Muscle of arm (tissue), 12 donors: ENCODE results near the gene DROSHA. TPM values are rescaled to one million over a fixed set of nuclear protein-coding genes. Genes with fewer than 3 reads are reported as not detected.

Experiments used
- DNase-seq: peaks from one replicate; pipeline ENCODE4 v3.0.0-alpha.2; 2013
- polyA plus RNA-seq, 12 donors: library from polyadenylated mRNA; unstranded; fragments of 120-200 nt; gene quantifications; one replicate each; pipeline ENCODE4 v1.2.1, GENCODE V29; 2013; ENCODE audit not compliant: insufficient read length in 12 of 12

Gene DROSHA
- polyA plus RNA-seq, 12 donors, result 33.4 to 88.7 (median 55.0) TPM; not detected in 1

DNA sequence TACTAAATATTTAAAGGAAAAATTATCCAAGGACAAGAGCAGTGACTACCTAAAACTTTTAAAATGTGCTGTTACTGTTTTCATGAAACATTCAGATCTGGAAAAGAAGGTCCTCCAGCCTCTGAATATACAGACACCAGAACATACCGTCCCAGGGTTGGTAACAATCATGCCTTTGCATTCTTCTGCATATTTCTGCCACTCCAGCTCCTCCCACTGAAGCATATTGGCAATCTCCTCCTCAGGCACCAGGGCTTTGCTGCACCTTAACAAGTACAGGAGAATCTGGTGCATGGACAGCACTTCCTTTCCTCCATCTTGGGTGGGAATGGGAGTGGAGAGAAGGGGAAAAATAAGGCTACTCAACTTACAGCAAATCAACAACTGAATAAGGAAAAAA, 60.0 kb downstream of the DROSHA start:
- no peak for DNase-seq

DNA sequence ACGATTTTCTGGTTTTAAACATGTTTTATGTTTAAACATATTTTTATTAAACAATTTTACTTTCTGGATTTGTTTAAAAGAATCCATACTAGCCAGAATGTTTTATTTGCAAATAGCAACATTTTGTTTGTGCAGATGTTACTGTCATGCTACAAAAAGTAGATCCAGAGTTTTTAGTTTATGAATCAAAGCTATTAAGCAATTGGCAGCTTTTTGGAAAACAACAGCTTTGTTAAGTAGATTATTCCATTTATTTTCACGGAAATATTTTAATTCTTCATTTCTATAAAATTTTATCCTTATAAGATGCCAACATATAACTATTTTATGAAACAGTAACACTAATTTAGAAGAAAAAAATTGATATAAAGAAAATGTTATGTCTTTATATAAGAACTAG, 60.9 kb downstream of the DROSHA start:
- no peak for DNase-seq

DNA sequence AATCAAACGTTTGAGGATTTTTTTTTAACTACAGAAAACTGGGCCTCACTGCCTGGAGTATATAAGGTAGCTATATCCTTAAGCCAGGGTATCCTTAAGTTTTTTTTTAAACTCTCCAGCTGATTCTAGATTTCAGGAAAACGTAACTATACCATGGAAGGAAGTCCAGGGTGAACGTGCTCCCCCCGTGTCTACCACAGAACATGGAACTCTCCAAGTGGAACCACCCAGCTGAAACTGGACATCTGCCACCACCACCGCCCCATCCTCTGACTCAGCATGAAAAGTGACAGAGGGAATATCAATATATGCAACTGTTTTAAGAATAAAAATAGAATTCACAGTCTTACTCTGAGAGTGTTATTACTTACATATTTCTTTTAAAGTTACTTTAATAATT, 61.3 kb downstream of the DROSHA start:
- DNase-seq, result peak; percentile 19

DNA sequence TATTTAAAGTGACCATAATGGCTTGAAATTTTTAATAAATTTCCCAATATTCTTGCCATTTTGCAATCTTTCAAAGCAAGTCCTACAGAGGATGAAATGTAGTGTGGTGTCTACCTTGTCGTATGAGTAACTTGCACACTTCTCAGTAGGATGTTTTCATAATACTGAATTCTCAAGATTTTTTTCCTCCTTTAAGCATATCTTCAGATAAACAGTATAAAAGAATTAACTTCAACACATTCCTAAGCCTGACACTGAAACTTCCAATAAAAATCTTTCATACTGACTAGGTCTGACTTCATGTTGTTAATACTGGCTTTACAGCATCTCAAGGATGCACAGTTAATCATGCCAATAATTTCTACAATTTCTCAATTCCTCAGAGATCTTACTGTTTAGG, 62.0 kb downstream of the DROSHA start:
- DNase-seq, result no peak

DNA sequence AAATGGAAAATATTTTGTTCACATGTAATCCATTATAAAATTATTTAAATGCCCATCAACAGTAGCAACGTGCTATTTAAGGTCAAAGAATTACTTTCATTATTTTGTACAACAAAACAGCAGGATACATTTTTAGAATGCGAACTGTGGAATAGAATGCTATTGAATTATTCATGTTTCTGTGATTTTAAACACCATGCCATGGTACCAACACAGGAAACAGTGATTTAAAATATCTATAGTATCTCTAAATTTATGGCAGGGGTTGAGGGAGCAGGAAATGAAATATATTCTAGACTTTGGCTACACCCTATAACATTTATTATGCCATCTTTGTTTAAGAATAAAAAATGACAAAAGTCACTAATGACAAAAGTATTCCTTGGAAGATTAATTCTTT, 62.4 kb downstream of the DROSHA start:
- no peak for DNase-seq

DNA sequence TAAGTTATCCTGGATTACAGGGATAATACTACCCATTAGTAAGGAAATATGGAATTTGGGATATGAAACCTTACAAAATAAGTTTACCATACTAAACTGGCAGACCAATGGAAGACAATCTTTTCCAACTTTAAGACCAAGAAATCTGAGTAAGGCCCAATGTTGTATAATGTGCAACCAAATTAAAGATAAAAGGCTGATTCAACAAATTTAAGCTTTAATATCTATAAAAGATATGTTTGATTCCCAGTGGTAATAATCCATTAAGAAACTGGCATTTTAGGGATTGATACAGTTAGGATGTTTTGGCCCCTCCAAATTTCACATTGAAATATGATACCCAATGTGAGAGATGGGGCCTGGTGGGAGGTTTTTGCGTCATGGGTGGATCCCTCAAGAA, 66.6 kb downstream of the DROSHA start:
- DNase-seq, result no peak

DNA sequence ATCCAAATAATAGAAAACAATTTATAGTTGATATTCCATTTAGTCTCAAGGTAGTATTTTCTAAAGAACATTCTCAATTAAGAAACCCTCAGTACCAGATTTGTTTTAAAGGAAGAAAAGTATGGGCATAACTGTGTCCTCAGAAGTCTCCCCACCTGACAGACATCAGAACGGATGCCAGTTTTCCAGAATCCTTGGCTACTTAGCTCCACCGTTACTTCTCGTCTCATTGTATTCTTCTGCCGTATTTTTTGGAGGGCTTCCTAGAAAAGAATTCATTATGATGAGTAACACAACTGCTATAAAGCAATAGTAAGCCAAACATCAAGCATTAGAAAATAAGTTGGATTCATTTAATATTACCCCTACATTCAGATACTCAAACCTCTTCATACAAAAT, 67.8 kb downstream of the DROSHA start:
- DNase-seq, result peak; percentile 5

DNA sequence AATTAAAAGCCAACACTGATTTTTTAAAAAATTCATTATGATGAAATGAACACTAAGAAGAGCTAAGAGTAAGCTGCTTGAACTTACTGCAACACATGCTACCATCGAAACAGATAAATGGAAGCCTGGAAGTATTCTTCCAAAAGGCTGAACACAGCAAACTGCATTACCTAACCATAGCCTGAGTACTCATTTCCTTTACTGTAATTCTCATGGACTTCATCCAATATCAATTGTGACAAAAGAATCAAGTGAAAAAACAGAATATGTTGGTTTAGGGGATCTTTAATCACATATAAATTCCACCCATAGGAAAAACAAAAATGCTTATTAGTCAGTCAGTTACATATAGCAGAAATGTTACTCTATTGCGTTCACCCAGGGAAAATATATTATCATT, 68.5 kb downstream of the DROSHA start:
- no peak for DNase-seq

DNA sequence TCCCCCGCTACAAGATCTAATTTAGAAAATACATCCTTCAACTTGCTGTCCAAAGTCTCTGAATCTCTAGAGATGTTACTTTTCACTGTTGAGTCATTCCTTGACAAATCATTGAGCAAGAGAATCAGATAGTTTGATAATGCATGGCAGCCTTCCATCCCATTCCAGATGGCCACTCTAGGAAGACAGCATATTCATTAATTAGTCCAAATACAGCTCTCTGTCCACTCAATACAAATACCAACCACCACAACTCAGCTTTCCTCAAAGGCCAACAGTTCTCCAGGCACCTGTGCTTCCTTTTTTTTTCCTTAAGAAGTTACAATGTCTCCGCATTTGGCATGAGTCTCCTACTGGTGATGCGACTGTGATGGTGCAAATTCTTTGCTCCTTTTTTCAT, 72.3 kb downstream of the DROSHA start:
- DNase-seq, result no peak

DNA sequence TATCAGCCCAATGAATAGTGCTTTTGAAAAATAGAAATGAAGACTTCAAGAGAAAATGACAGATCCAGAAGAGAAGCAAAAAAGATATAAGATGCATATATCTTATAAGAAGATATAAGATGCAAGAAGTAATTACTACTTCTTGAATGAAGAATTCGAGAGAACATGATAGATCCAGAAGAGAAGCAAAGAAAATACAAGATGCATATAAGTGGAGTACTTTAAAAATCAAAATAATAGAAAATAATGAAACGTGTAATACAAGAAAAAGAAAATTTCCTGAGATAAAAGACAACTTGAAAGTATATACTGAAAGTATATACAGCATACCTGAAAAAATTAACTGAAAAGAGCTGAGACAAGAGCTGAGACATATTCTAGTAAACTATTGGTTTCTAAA, 76.7 kb downstream of the DROSHA start:
- DNase-seq, result no peak

DNA sequence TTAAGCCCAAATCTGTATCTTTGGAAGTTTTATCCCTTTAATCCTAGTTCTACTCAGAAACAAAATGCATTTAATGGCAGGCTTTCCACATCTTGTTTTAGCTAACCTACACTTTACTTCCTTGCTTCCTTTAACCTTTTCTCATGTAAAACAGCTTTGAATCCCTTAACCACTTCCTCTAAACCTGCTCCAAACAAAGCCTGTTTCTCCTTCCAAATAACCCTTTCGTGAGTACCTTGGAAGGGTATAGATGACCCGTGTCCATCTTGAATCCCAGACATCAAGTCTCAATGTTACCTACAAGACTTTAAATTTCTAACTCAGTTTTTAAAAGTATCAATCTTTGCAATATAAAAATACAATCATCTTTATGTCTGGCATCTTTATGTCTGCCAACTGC, 78.4 kb downstream of the DROSHA start:
- no peak for DNase-seq

DNA sequence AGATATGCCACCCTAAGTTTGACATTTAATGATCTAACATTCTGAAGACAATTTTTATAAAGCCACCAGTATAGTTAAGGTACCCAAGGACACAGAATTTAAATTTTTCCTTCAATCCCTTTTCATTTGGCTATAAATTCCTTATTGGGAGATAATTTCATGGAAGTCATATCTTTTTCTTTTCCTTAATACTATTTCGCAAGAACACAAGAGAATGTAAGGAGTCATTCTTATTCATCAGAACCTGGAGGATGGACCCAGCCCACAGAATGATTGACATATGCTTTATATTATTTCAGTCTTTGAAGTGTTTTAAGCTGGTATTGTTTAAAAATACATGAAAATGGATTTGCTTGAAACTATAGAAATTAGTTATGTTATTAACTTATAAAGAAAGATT, 79.6 kb downstream of the DROSHA start:
- no peak for DNase-seq

DNA sequence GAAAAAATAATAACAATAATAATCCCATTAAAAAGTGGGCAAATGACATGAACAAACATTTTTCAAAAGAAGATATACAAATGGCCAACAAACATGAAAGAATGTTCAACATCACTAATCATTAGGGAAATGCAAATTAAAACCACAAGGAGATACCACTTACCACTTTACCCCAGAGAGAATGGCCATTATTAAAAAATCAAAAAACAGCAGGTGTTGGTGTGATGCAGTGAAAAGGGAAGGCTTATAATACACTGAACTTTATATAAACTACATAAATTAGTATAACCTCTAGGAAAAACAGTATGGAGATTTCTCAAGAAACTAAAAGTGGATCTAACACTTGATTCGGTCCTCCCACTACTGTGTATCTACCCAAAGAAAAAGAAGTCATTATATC, 81.9 kb downstream of the DROSHA start:
- DNase-seq, result no peak

DNA sequence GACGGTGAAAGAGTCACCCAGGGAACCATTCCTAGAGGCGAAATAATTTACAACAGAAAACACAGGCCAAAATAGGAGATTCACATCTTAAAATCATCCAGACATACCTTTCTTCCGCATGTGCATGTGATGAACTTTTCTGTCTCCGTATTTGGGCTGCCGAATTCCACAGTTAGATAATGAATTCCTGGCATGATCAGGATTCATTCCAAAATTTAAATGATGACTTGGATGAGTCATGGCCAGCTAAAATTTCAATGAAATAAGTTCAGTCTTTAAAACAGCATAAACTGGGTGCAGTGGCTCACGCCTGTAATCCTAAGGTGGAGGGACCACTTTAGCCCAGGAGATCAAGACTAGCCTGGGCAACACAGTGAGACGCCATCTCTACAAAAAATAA, 82.7 kb downstream of the DROSHA start:
- no peak for DNase-seq

DNA sequence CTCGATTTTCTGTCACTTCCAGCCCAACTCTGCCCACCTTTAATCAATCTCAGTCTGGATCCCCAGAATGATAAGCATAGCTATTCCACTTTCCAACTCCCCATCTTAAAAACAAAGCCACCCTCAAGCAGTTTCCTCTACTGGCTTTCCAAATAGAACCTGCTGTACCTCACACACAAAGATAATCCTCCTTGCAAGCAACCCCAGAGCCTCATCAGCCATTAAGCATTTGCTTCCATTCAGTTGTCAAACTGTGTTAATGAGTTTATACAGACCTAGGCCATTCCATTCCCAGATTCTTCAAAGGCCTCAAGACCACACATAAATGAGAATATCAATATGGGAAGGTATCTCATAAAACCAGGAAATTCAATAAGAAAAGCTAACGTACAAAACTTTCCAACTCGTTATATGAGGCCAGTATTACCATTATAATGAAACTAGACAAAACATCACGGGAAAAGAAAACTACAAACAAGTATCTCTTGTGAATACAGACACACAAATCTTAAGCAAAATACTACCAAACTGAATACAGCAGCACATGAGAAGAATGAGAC, 86.8 kb downstream of the DROSHA start:
- DNase-seq, result no peak

DNA sequence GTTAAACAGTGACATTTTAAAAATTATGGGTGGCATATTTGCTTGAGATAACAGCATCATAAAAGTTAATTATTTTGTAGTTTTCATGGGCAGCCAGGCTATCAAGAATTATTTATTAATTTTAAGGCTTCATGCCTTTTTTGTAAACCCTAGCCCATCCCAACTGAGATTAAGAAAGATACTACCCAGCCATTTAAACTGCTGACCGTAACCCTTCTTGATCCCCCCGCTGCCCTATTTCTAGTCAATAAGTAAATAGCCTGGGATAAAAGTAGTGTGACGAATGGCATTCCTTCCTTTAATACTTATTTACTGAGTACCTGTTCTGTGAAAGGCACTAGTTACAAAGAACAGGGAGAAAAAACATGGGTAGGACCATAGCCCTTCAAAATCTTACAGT, 88.3 kb downstream of the DROSHA start:
- no peak for DNase-seq

DNA sequence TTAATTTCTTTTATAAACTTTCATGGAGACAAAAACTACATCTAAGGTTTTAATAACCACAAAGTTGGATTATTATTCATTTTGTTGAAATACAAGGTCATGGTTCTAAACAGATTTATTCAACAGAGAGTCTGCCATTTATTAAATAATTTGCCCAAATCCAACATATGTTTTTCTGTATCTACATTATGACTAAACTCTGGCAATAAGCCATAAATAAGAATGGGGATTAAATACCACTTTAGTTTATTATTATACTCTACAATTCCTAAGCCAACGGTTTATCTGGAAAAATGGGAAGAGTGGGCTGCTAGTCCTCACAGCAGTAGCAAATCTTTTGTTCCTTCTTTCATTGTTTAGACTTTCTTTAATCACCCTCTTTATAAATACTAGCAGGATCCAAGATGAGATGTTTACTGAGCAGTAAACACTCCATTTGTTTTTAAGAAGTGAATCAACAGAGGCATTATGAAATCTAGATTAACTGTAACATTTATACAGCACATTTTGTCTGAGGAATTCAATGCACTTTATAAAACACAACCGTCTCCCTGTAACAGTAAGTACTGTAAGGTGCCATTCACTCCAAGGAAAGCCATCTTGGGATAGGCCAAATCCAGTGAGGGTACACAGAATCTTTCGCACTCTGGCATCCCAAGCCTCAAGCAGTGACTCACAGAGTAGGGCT, 89.7 kb downstream of the DROSHA start:
- DNase-seq, result no peak

DNA sequence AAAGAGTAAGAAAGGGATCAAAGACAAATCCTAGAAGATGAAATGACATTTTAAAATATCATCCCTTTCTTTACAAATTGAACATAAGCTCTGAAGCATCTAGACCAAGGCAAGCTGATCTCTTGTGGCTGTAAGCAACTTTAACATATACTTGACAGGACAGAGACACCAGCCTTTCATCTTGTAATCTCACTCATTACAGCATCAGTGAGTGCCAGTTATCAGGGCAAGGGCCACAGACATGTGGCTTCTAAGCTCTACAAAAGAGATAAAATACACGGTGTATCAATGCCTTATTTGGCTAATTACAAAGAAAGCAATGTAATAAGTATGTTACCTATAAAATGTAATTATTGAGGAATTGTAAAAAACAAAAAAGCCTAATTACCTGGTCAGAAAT, 95.0 kb downstream of the DROSHA start:
- no peak for DNase-seq

DNA sequence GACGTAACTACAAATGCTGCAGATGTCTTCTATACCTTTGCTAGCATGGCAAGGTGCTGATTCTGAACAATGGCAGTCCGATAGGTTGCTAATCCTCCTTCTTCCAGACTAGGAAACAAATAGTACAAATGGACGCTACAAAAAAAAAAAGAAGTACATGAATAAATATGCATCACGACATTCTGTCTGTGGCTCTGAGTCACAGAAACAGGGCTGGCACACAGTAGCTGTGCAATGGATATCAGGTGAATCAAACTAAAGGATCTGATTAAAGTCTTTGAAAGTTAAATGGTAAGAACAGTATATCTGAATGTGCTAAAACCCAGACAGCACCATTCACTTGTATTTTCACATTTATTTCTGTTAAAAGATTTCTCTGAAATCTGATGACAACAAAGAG, 96.2 kb downstream of the DROSHA start:
- DNase-seq, result no peak

DNA sequence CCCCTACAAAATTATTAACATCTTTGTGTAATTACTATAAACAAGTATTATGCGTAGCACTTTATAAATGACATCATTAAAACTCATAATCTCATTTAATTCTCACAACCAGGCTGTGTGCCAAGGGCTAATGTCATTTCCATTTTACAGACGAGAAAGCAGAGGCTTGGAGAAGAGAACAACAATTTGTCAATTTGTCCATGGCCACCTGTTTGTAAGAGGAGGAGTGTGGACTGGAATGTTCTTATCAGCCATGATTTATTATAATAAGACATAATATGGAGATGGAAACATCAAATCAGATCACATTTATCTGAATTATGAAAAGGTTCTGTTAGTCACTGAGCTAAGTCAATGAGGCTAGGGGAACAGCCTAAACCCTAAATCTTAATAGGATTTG, 97.0 kb downstream of the DROSHA start:
- DNase-seq, result no peak

DNA sequence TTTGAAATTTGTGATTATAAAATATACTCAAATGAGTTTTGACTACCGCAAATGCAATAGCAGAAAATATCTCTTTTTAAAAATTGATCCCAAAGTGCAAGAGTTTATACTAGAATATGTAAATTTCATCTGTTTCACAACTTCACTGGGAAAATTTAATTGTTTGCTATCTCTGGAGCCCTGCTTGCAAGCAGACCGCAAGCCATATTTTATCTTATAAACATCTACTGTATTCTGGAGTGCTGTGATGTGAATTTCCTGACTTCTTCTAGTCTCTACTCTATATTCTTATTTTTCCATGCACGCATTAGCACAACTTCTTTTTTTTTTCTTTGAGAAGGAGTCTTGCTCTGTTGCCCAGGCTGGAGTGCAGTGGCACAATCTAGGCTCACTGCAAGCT, 98.7 kb downstream of the DROSHA start:
- DNase-seq, result no peak

DNA sequence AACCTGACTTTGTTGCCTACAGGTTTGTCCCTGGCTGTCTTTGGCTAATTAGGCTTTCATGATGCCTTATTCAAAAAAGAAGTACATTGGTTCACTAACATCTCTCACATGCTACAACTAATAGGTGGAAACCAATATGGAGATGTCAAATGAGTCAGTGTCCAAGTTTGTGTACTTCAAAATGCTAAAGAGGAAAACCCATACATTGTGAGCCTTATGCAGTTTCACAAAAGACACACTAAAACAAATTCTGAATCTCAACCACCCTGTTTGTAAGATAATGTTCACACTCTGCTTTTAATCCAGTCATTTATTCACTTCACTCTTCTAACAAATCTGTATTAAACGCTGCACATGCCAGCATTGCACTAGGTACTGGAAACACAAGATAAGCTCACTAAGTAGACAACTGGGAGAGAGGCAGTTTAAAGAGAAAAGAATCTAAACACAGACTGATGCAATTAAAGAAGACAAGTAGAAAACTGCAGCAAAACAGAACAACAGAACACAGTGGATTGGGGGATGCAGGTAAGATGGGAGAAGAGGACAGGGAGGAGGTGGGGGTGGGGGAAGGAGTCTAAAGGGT, 104.1 kb downstream of the DROSHA start:
- DNase-seq, result no peak

DNA sequence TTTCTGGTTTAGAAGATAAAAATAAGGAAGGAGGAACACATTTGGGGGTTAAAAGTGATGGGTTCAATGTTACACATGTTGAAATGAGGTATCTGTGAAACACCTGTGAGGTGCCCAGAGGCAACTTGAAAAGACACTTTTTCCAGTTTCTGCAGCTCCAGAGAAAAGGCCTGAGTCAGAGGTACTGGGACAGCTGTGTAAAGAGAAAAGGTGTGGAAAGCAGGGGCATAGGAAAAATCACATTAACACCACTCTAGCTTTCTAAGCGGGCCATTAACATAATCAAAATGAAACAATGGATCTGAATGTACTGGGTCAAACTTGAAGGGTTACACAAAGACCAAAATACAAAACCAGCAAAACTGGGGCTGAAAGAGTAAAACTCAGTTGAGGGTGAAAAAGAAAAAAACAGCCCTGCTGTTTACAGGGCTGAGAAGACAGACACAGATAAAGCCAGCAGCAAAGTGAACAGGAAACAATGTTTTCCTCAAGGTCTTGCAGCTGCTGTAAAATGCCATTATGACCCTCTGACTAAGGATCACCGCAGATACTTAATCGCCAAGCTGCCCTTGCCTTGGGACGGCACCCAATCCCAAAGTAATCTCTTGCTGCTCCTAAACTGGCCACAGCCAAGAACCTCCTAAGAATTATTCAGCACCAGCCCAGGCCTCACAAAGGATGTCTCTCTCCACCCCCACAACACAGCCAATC, 104.7 kb downstream of the DROSHA start:
- no peak for DNase-seq
